Fibroblast of mammary gland (primary cell): Measurements from ENCODE around the gene PRDM15.

ENCODE experiments used
- DNase-seq: peaks from one replicate; pipeline ENCODE4 v3.0.0-alpha.2; 2010; ENCODE audit warnings: low read depth
- H3K4me3 ChIP-seq: 2 replicates; pipeline ENCODE4 v1.5.1; 2011; ENCODE audit warnings: low read depth, mild to moderate bottlenecking, low read length, moderate library complexity; ENCODE audit not compliant: control insufficient read depth
- CTCF ChIP-seq: conservative IDR thresholded peaks from 2 replicates; pipeline ENCODE4 v1.5.1; 2011; ENCODE audit warnings: low read depth, low read length, inconsistent platforms; ENCODE audit not compliant: control insufficient read depth, insufficient read depth

The PRDM15 gene

GRCh38 chr21:41810597-41810932, 68.6 kb downstream of the PRDM15 start:
- no peak for TF ChIP-seq CTCF
- H3K4me3 ChIP-seq = no peak overlapping the region
- no peak for DNase-seq

GRCh38 chr21:41809891-41810596, 69.1 kb downstream of the PRDM15 start:
- TF ChIP-seq CTCF = no peak
- DNase-seq = no peak
- H3K4me3 ChIP-seq = no peak overlapping the region

GRCh38 chr21:41808846-41809245, 70.3 kb downstream of the PRDM15 start:
- no peak for DNase-seq
- no peak for TF ChIP-seq CTCF
- H3K4me3 ChIP-seq = no peak overlapping the region

- TF ChIP-seq CTCF = no peak
- no peak overlapping the region for H3K4me3 ChIP-seq
- no peak for DNase-seq
Observed at GRCh38 chr21:41808094-41808493, 71.0 kb downstream of the PRDM15 start.

GRCh38 chr21:41806773-41807172, 72.4 kb downstream of the PRDM15 start:
- no peak overlapping the region for H3K4me3 ChIP-seq
- DNase-seq = no peak
- TF ChIP-seq CTCF = no peak

GRCh38 chr21:41805643-41806042, 73.5 kb downstream of the PRDM15 start:
- TF ChIP-seq CTCF = no peak
- DNase-seq = no peak
- no peak overlapping the region for H3K4me3 ChIP-seq

- no peak overlapping the region for H3K4me3 ChIP-seq
- no peak for DNase-seq
- no peak for TF ChIP-seq CTCF
Observed at GRCh38 chr21:41805038-41805437, 74.1 kb downstream of the PRDM15 start.
